Trophoblast cell (in vitro differentiated cells and primary cell): Measurements from ENCODE around the gene CD180.
A peak's percentile ranks its signal among the peaks of the same experiment; 100 is the strongest.

Experiments
- DNase-seq, 2 donors: peaks; one replicate each; pipeline ENCODE4 v3.0.0-alpha.2; 2016
- H2AFZ ChIP-seq: 2 replicates; pipeline ENCODE4 v1.6.1; 2013; ENCODE audit warnings: low read length, moderate library complexity, mild to moderate bottlenecking; ENCODE audit not compliant: insufficient read depth, poor library complexity
- H2AK5ac ChIP-seq: 2 replicates; pipeline ENCODE4 v1.6.1; 2013; ENCODE audit warnings: mild to moderate bottlenecking, low read length
- H2BK120ac ChIP-seq: 2 replicates; pipeline ENCODE4 v1.6.1; 2013; ENCODE audit warnings: low read length, mild to moderate bottlenecking, moderate library complexity; ENCODE audit not compliant: insufficient read depth, poor library complexity
- H2BK12ac ChIP-seq: 2 replicates; pipeline ENCODE4 v1.6.1; 2013; ENCODE audit warnings: mild to moderate bottlenecking, low read length, moderate library complexity
- H2BK5ac ChIP-seq: 2 replicates; pipeline ENCODE4 v1.6.1; 2013; ENCODE audit warnings: low read length, low read depth, moderate library complexity, mild to moderate bottlenecking; ENCODE audit not compliant: poor library complexity
- H3K14ac ChIP-seq: 2 replicates; pipeline ENCODE4 v1.6.1; 2013; ENCODE audit warnings: mild to moderate bottlenecking, low read length
- H3K18ac ChIP-seq: 2 replicates; pipeline ENCODE4 v1.6.1; 2013; ENCODE audit warnings: mild to moderate bottlenecking, low read length
- H3K23ac ChIP-seq: 2 replicates; pipeline ENCODE4 v1.6.1; 2013; ENCODE audit warnings: low read length
- H3K27ac ChIP-seq: 2 replicates; pipeline ENCODE4 v1.5.1; 2013; ENCODE audit warnings: low read depth, mild to moderate bottlenecking, inconsistent platforms, low read length, moderate library complexity
- H3K27me3 ChIP-seq: 2 replicates; pipeline ENCODE4 v1.6.1; 2013; ENCODE audit warnings: inconsistent platforms, mild to moderate bottlenecking, low read length, moderate library complexity; ENCODE audit not compliant: insufficient read depth
- H3K36me3 ChIP-seq, 2 experiments: 1 replicate in 1 of 2; 2 replicates in 1 of 2; pipeline ENCODE4 v1.6.1; 2013; ENCODE audit warnings: low read length in 2 of 2, mild to moderate bottlenecking in 2 of 2, moderate library complexity in 1 of 2; ENCODE audit not compliant: insufficient read depth in 2 of 2, control insufficient read depth in 1 of 2
- H3K4ac ChIP-seq: 2 replicates; pipeline ENCODE4 v1.6.1; 2013; ENCODE audit warnings: low read depth, mild to moderate bottlenecking, low read length, moderate library complexity
- H3K4me1 ChIP-seq, 2 experiments: 1 replicate in 1 of 2; 2 replicates in 1 of 2; pipeline ENCODE4 v1.6.1; 2013; ENCODE audit warnings: low read length in 2 of 2, mild to moderate bottlenecking in 2 of 2, moderate library complexity in 1 of 2; ENCODE audit not compliant: insufficient read depth in 2 of 2, control insufficient read depth in 1 of 2
- H3K4me2 ChIP-seq: 2 replicates; pipeline ENCODE4 v1.6.1; 2013; ENCODE audit warnings: inconsistent platforms, mild to moderate bottlenecking, low read length, moderate library complexity
- H3K4me3 ChIP-seq: 2 replicates; pipeline ENCODE4 v1.5.1; 2013; ENCODE audit warnings: mild to moderate bottlenecking, low read depth, low read length, inconsistent platforms
- H3K79me1 ChIP-seq: one replicate; pipeline ENCODE4 v1.6.1; 2013; ENCODE audit warnings: low read length
- H3K79me2 ChIP-seq: 2 replicates; pipeline ENCODE4 v1.6.1; 2013; ENCODE audit warnings: low read length, mild to moderate bottlenecking; ENCODE audit not compliant: control insufficient read depth, insufficient read depth, poor library complexity
- H3K9ac ChIP-seq: 2 replicates; pipeline ENCODE4 v1.6.1; 2013; ENCODE audit warnings: mild to moderate bottlenecking, low read length
- H3K9me3 ChIP-seq: 2 replicates; pipeline ENCODE4 v1.6.1; 2013; ENCODE audit warnings: low read depth, mild to moderate bottlenecking, control low read depth, inconsistent platforms, low read length; ENCODE audit not compliant: insufficient read depth
- H4K12ac ChIP-seq: 2 replicates; pipeline ENCODE4 v1.6.1; 2013; ENCODE audit warnings: low read depth, mild to moderate bottlenecking, low read length, moderate library complexity
- H4K8ac ChIP-seq: 2 replicates; pipeline ENCODE4 v1.6.1; 2013; ENCODE audit warnings: low read depth, mild to moderate bottlenecking, low read length, moderate library complexity
- H4K91ac ChIP-seq: one replicate; pipeline ENCODE4 v1.6.1; 2013; ENCODE audit warnings: low read depth, mild to moderate bottlenecking, low read length, moderate library complexity
- WGBS: extraction: QIAGEN DNeasy Blood & Tissue Kit; methylation state at CpG from one replicate; pipeline ENCODE4 v1.1.7; 2013; ENCODE audit warnings: missing lambda C conversion rate; ENCODE audit not compliant: insufficient read length, insufficient coverage; ENCODE audit errors: extremely low coverage; 5-methylcytosine and 5-hydroxymethylcytosine counted together

The CD180 gene

DNA sequence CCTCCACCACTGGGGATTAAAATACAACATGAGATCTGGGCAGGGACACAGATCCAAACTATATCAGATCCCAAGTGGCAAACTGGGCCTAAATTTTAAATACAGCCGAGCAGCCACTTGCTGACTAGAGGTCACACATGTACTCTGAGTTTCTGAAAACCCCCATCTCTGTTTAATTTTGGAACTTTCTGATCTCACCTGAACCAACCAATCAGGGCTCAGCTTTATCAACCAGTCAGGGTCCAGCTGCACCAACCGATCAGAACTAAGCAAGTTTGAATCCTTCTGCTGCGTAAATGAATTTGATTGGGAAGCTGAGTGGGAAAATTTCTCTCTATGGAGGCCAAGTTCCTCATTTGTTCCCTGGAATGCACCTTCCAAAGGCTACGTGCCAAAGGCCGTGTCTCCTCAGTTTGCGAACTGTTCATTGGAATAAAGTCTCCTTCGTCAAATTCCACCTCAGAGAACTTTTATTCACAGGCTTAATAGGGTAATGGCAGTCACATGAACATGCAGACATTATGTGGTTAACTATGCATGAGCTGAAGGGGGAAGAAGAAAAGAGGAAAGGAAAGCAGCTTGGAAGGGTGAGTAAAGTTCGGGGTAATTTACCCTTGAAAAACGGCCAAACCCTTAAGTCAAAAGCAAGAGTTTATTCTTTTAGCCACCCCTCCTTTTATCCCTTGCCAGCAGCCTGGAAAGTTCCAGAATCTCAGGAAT, 3.7 kb downstream of the CD180 start:
- H4K8ac ChIP-seq, result no peak overlapping the region

DNA sequence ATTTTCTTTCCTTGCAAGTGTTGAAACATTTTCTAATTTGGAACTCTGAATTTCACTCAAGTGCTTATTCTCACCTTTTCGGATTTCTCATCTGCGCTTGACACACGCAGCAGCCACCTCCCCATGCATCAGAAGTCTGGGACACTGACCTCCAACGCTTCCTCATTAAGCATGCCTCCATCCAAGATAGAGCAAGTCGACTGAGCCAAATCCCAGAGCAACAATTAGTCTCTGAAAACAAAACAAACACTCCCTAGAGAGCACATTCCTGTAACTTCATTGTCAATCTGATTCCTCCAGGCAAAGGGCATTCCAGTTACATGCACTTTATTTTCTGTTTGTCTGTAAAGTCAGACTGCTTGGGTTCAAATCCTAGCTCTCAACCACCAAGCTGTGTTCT, 5.7 kb downstream of the CD180 start:
- DNase-seq, result no peak
- no peak overlapping the region for H2BK120ac ChIP-seq
- H4K12ac ChIP-seq, result no peak overlapping the region
- no CpG with 5 or more reads among the region's 5 CpGs for WGBS
- no peaks in the 10 kb centered on the region for H3K36me3 ChIP-seq
- H3K23ac ChIP-seq, result no peak overlapping the region
- H2AK5ac ChIP-seq, result no peak overlapping the region
- H3K18ac ChIP-seq, result no peak overlapping the region
- H3K9me3 ChIP-seq, result peaks cover 3% of the 10 kb centered on the region
- H3K4me3 ChIP-seq, result no peak overlapping the region
- H3K27me3 ChIP-seq, result no peaks in the 10 kb centered on the region
- no peak overlapping the region for H2BK5ac ChIP-seq
- no peak overlapping the region for H2BK12ac ChIP-seq
- no peak overlapping the region for H4K91ac ChIP-seq
- no peak overlapping the region for H4K8ac ChIP-seq
- no peaks in the 10 kb centered on the region for H3K4me1 ChIP-seq
- no peak overlapping the region for H3K4me2 ChIP-seq
- no peak overlapping the region for H2AFZ ChIP-seq
- H3K79me2 ChIP-seq, result no peaks in the 10 kb centered on the region
- H3K27ac ChIP-seq, result no peak overlapping the region
- H3K14ac ChIP-seq, result no peak overlapping the region
- H3K79me1 ChIP-seq, result no peaks in the 10 kb centered on the region
- no peak overlapping the region for H3K9ac ChIP-seq
- H3K4ac ChIP-seq, result no peak overlapping the region

More for the DNA sequence above, 3.7 kb downstream of the CD180 start:
- Histone ChIP-seq H4K91ac (no peak overlapping the region), H2AK5ac (no peak overlapping the region), H2BK12ac (no peak overlapping the region), H3K9me3 (peaks cover 3% of the 10 kb centered on the region), H3K4me3 (no peak overlapping the region), H3K4ac (no peak overlapping the region), H3K18ac (no peak overlapping the region), H3K79me1 (no peaks in the 10 kb centered on the region), H2BK5ac (no peak overlapping the region), H4K12ac (no peak overlapping the region), H3K36me3 (no peaks in the 10 kb centered on the region), H3K4me1 (no peaks in the 10 kb centered on the region), H3K27me3 (no peaks in the 10 kb centered on the region), H3K14ac (no peak overlapping the region), H2AFZ (no peak overlapping the region), H3K23ac (no peak overlapping the region), H2BK120ac (no peak overlapping the region), H3K4me2 (no peak overlapping the region), H3K79me2 (no peaks in the 10 kb centered on the region), H3K9ac (no peak overlapping the region), H3K27ac (no peak overlapping the region)
- WGBS, result no CpG with 5 or more reads among the region's 9 CpGs
- DNase-seq, result peak in 1 of 2 donors; percentile 40

DNA sequence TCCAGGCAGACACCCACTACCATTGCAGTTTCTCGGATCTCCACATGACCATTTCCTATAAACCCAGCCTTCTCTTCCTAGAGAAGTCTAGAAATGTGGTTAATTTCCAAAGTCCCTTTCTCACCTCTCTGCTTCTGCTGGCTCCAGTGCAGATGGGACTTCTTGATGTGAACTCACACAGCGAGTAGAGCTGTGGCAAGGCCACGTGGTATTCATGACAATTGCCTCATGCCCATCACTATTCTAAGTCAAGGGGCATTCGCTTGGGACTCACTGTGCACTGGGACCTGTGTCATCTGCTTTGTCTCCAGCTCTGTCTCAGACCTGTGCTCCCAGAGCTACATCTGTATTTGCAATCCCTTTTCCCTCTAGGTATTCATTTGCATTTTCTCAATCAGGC, 6.2 kb downstream of the CD180 start:
- Histone ChIP-seq H4K91ac (no peak overlapping the region), H4K8ac (no peak overlapping the region), H2AFZ (no peak overlapping the region), H3K4me2 (no peak overlapping the region), H3K23ac (no peak overlapping the region), H3K4me3 (no peak overlapping the region), H3K9me3 (peaks cover 3% of the 10 kb centered on the region), H3K79me2 (no peaks in the 10 kb centered on the region), H2BK12ac (no peak overlapping the region), H3K4ac (no peak overlapping the region), H4K12ac (no peak overlapping the region), H3K18ac (no peak overlapping the region), H3K36me3 (no peaks in the 10 kb centered on the region), H3K4me1 (no peaks in the 10 kb centered on the region), H3K14ac (no peak overlapping the region), H2BK5ac (no peak overlapping the region), H2BK120ac (no peak overlapping the region), H2AK5ac (no peak overlapping the region), H3K9ac (no peak overlapping the region), H3K79me1 (no peaks in the 10 kb centered on the region), H3K27me3 (no peaks in the 10 kb centered on the region), H3K27ac (no peak overlapping the region)
- no CpG with 5 or more reads among the region's 4 CpGs for WGBS
- DNase-seq, result no peak

DNA sequence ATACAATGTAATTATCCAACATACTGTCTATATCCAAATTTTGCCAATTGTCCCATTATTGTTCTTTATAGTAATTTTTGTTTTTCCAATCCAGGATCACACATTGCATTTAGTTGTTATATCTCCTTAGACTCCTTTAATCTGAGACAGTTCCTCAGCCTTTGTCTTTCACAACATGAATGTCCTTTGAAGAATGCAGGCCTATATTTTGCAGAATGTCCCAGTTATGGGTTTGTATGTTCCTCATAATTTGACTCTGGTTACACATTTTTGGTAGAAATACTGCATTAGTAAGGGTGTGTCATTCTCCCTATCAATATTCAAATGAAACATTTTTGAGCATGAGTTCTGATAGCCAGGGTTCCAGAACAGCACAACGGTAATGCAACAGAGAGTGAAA, 6.7 kb downstream of the CD180 start:
- Histone ChIP-seq H2AFZ (no peak overlapping the region), H2BK5ac (no peak overlapping the region), H4K91ac (no peak overlapping the region), H3K9ac (no peak overlapping the region), H4K8ac (no peak overlapping the region), H3K4ac (no peak overlapping the region), H3K14ac (no peak overlapping the region), H2BK120ac (no peak overlapping the region), H3K27me3 (no peaks in the 10 kb centered on the region), H3K4me2 (no peak overlapping the region), H3K36me3 (no peaks in the 10 kb centered on the region), H3K4me3 (no peak overlapping the region), H3K18ac (no peak overlapping the region), H3K27ac (no peak overlapping the region), H4K12ac (no peak overlapping the region), H3K4me1 (no peaks in the 10 kb centered on the region), H2BK12ac (no peak overlapping the region), H2AK5ac (no peak overlapping the region), H3K79me1 (no peaks in the 10 kb centered on the region), H3K9me3 (peaks cover 3% of the 10 kb centered on the region), H3K79me2 (no peaks in the 10 kb centered on the region), H3K23ac (no peak overlapping the region)
- DNase-seq, result no peak
- no CpG with 5 or more reads among the region's 1 CpG for WGBS
